Stimulated activated CD4-positive, alpha-beta T cell treated with anti-CD3 and anti-CD28 coated beads, Interleukin-1b, Interleukin-23, amount 100 ng/mL, for 4 hours (primary cell): ENCODE measurements around the gene NEIL3.

ENCODE experiments used
- DNase-seq, 2 donors: peaks; one replicate each; pipeline ENCODE4 v3.0.0-alpha.2; 2020; ENCODE audit warnings: low read depth in 2 of 2

The NEIL3 gene

GRCh38 chr4:177371461-177371860, 61.8 kb downstream of the NEIL3 start:
- no peak for DNase-seq

GRCh38 chr4:177374966-177375365, 65.3 kb downstream of the NEIL3 start:
- DNase-seq, result no peak

GRCh38 chr4:177375372-177375771, 65.7 kb downstream of the NEIL3 start:
- no peak for DNase-seq

- no peak for DNase-seq
Observed at GRCh38 chr4:177376024-177376423, 66.3 kb downstream of the NEIL3 start.

- no peak for DNase-seq
Observed at GRCh38 chr4:177380730-177381287, 71.1 kb downstream of the NEIL3 start.

- DNase-seq, result no peak
Observed at GRCh38 chr4:177381762-177382310, 72.2 kb downstream of the NEIL3 start.

GRCh38 chr4:177384856-177385397, 75.3 kb downstream of the NEIL3 start:
- DNase-seq, result no peak

- no peak for DNase-seq
Observed at GRCh38 chr4:177385576-177386277, 76.1 kb downstream of the NEIL3 start.

- no peak for DNase-seq
Observed at GRCh38 chr4:177386278-177386815, 76.7 kb downstream of the NEIL3 start.

GRCh38 chr4:177391287-177391686, 81.6 kb downstream of the NEIL3 start:
- DNase-seq, result no peak

- DNase-seq, result no peak
Observed at GRCh38 chr4:177391953-177392352, 82.3 kb downstream of the NEIL3 start.

GRCh38 chr4:177393236-177393635, 83.6 kb downstream of the NEIL3 start:
- peak in 1 of 2 donors; percentile 5 for DNase-seq

- no peak for DNase-seq
Observed at GRCh38 chr4:177396352-177396751, 86.7 kb downstream of the NEIL3 start.

GRCh38 chr4:177400030-177400429, 90.4 kb downstream of the NEIL3 start:
- DNase-seq, result no peak

GRCh38 chr4:177401658-177402273, 92.1 kb downstream of the NEIL3 start:
- no peak for DNase-seq

GRCh38 chr4:177403746-177404145, 94.1 kb downstream of the NEIL3 start:
- DNase-seq, result no peak

- DNase-seq, result no peak
Observed at GRCh38 chr4:177404342-177404741, 94.7 kb downstream of the NEIL3 start.

- DNase-seq, result no peak
Observed at GRCh38 chr4:177404986-177405385, 95.3 kb downstream of the NEIL3 start.

- no peak for DNase-seq
Observed at GRCh38 chr4:177405508-177405907, 95.8 kb downstream of the NEIL3 start.

- no peak for DNase-seq
Observed at GRCh38 chr4:177408023-177408422, 98.3 kb downstream of the NEIL3 start.

- no peak for DNase-seq
Observed at GRCh38 chr4:177410566-177410965, 100.9 kb downstream of the NEIL3 start.

- no peak for DNase-seq
Observed at GRCh38 chr4:177411996-177412395, 102.3 kb downstream of the NEIL3 start.
